K562 (cell line): ENCODE results near the gene VCAN. TPM values are rescaled to one million over a fixed set of nuclear protein-coding genes. Genes with fewer than 3 reads are reported as not detected.

Experiments used
- ARHGAP35 ChIP-seq: fragments of 450-650 bp; IDR thresholded peaks from 2 replicates; pipeline ENCODE4 v1.6.1; 2018; ENCODE audit not compliant: partially characterized antibody
- POLR2H ChIP-seq: IDR thresholded peaks from 2 replicates; pipeline ENCODE4 v1.6.1; 2016; ENCODE audit warnings: missing genetic modification characterization, low read depth, mild to moderate bottlenecking, control low read depth, missing compliant biosample characterization, moderate library complexity
- RBFOX2 ChIP-seq: fragments of 200-400 bp; formaldehyde crosslinking; IDR thresholded peaks from 2 replicates; pipeline ENCODE4 v1.6.1; 2017; ENCODE audit warnings: low read depth, mild to moderate bottlenecking, low read length, moderate library complexity
- SRSF1 ChIP-seq: fragments of 200-400 bp; formaldehyde crosslinking; IDR thresholded peaks from 2 replicates; pipeline ENCODE4 v1.6.1; 2017; ENCODE audit warnings: mild to moderate bottlenecking, low read depth, low read length, moderate library complexity
- TSHZ1 ChIP-seq: fragments of 250-450 bp; sonication (Bioruptor Pico); IDR thresholded peaks from 2 replicates; pipeline ENCODE4 v1.4.0; 2020; ENCODE audit warnings: mild to moderate bottlenecking, moderate library complexity
- ZBTB34 ChIP-seq: fragments of 250-450 bp; sonication (Bioruptor Pico); IDR thresholded peaks from 2 replicates; pipeline ENCODE4 v1.8.0; 2021; ENCODE audit warnings: mild to moderate bottlenecking, moderate library complexity
- ZNF354B ChIP-seq: fragments of 250-450 bp; sonication (Bioruptor Pico); IDR thresholded peaks from 2 replicates; pipeline ENCODE4 v1.4.0; 2020
- ZNF740 ChIP-seq, 3 experiments: fragments of 200-800 bp in 1 of 3; sonication (Bioruptor generic) in 1 of 3; sonication (generic) in 1 of 3; formaldehyde crosslinking in 1 of 3; IDR thresholded peaks; 2 replicates each; pipeline versions ENCODE4 v1.6.1 to v1.8.0; 2016 to 2022; ENCODE audit warnings: mild to moderate bottlenecking in 2 of 3, missing compliant biosample characterization in 2 of 3, missing genetic modification characterization in 2 of 3, missing genetic modification reagents in 1 of 3
- polyA plus RNA-seq, 8 experiments: library from polyadenylated mRNA; depleted of rRNA in 4 of 8; stranded (reverse) in 5 of 8; unstranded in 3 of 8; fragments of >200 nt; fragmentation: Nextera tagmentation in 2 of 8; fragmentation: Illumina TruSeq in 1 of 8; extraction: Ambion mirVana in 2 of 8; extraction: Trizol in 1 of 8; gene quantifications; 2 replicates each; pipeline versions ENCODE4 v1.2.1 to v1.2.3, GENCODE V29; 2011 to 2014; ENCODE audit warnings: inconsistent platforms in 1 of 8, missing spikeins in 1 of 8
- total RNA-seq, 7 experiments: library from RNA; depleted of rRNA in 6 of 7; stranded (reverse); fragments of >200 nt in 6 of 7; fragmentation: Illumina TruSeq in 2 of 7; extraction: Trizol in 2 of 7; gene quantifications; 2 replicates each; pipeline versions ENCODE4 v1.2.1 to v1.2.3, GENCODE V29; 2011 to 2021; ENCODE audit warnings: low replicate concordance in 1 of 7

Gene VCAN
- total and polyA plus RNA-seq, 9 of the 15 experiments (the other 6 are each of a cell fraction or from before 2014, with no cell fraction given): 0.01 to 0.33 (median 0.05) TPM

GRCh38 chr5:83512061-83512745 lies 40.7 kb downstream of the VCAN start (continued):
- no peak for TF ChIP-seq TSHZ1 (CRISPR knock-in tag)
- no peak for TF ChIP-seq POLR2H (tag)
- no peak for TF ChIP-seq ZNF354B
- TF ChIP-seq ZBTB34 (CRISPR knock-in tag): no peak
- TF ChIP-seq ARHGAP35: no peak
- TF ChIP-seq ZNF740 (CRISPR knock-in tag; IDR thresholded peaks at IDR 0.05): no peak
- no peak for TF ChIP-seq ZNF740 (tag; IDR thresholded peaks at IDR 0.05)
- TF ChIP-seq SRSF1: no peak
- no peak for TF ChIP-seq RBFOX2
- TF ChIP-seq, all 486 proteins: peak for 0
